Right lobe of liver (tissue), 4 donors: ENCODE data around the gene SPDYE18.
"Not testable (repeated sequence)": the region's sequence is repeated elsewhere in the genome, so short reads cannot be mapped to it uniquely, and the experiment has no call there.

Experiments
- CTCF ChIP-seq, 4 donors: fragments of 200-600 bp in 3 of 4; fragments of 450-650 bp in 1 of 4; IDR thresholded peaks; one replicate each; pipeline versions ENCODE4 v1.5.1 to v1.8.0; 2016 to 2022; ENCODE audit warnings: antibody characterized with exemption in 4 of 4, mild to moderate bottlenecking in 2 of 4
- POLR2A ChIP-seq: fragments of 450-650 bp; IDR thresholded peaks from one replicate; pipeline ENCODE4 v1.6.1; 2017; ENCODE audit warnings: antibody characterized with exemption, mild to moderate bottlenecking
- donor health status: DM: no; HTN: no; CAD: no.
- donor health status: DM: no; HTN: no; CAD: no.
- donor health status: DM: no; HTN: yes; CAD: no.

DNA sequence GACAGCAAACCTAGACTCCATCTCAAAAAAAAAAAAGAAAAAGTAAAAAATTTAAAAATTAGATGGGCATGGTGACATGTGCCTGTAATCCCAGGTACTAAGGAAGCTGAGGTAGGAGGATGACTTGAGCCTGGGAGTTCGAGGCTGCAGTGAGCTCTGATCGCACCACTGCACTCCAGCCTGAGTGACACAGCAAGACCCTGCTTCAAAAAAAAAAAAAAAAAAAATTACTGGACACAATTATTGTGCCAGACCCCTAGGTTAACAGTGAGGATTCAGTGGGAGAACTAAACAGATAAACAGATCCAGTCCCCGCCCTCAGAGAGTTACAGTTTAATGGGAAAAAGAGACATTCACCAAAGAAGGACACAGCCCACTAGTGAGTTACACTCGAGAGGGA is 1.4 kb upstream of the SPDYE18 start:
- TF ChIP-seq CTCF (IDR thresholded peaks at IDR 0.05); POLR2A: not testable (repeated sequence)
